Activated naive CD4-positive, alpha-beta T cell treated with Interleukin-2 at 50 U/mL for 16 hours (primary cell): ENCODE measurements around the gene CLSTN2.

Experiments
- DNase-seq: peaks from one replicate; pipeline ENCODE4 v3.0.0-alpha.2; 2020

CLSTN2 gene

GRCh38 chr3:140434261-140434905 is 499.4 kb downstream of the CLSTN2 start:
- no peak for DNase-seq

- no peak for DNase-seq
Observed at GRCh38 chr3:140436421-140436820, 501.4 kb downstream of the CLSTN2 start.

DNA sequence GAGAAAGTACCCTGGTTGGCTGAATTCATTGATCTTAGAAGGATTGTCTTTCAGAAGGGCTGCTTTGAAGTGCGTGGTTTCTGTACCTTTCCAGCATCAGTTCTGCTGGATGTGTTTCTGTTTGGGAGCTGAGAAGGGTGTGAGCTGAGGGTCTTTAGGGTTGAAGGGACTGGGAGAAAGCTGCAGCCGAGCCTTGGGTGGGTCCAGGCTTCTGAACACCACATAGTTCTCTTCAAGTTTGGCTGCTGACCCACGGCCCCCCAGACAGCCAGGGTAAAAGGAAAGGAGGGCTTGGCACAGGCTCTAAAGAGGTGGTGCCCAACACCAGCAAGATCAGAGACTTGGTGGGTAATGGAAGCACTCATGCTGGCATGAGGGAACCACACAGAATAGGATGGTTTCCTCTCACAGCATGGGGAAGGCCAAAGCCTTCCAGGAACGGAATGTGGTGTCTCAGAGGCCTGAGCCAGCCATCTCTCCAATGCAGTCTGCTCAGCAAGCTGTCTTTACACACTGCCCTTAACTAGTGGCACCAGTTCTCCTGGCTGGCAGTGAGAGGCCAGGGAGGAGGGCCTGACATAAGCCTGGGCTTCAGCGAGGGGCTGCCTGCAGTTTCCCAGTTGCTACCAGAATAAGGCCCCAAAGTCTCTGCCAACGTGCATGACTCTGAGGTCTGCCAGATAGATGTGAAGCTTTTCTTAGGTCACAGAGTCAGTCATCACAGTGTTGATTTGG is 503.9 kb downstream of the CLSTN2 start:
- DNase-seq: no peak

GRCh38 chr3:140439527-140439926 is 504.5 kb downstream of the CLSTN2 start:
- DNase-seq: no peak

DNA sequence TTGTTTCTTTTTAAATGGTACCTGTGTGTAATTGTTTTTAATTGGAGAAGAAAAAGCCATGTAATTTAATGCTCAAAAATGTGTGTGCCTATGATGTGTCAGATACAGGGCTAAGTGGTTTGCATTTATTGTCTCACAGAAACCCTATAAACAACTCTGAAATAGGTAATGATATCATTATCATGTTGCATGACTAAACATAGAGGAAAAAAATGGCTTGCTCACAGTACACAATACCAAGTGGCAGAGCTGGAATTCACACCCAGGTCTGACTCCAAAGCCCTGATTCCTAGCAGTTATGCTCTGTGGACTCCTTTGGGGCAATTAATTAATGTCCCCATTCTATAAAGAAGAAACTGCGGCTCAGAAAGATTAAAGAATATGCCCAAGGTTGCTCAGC is 505.5 kb downstream of the CLSTN2 start:
- DNase-seq: no peak

- no peak for DNase-seq
Observed at GRCh38 chr3:140441006-140441405, 506.0 kb downstream of the CLSTN2 start.

GRCh38 chr3:140442621-140443020 is 507.6 kb downstream of the CLSTN2 start:
- no peak for DNase-seq

- no peak for DNase-seq
Observed at GRCh38 chr3:140443073-140443472, 508.1 kb downstream of the CLSTN2 start.

DNA sequence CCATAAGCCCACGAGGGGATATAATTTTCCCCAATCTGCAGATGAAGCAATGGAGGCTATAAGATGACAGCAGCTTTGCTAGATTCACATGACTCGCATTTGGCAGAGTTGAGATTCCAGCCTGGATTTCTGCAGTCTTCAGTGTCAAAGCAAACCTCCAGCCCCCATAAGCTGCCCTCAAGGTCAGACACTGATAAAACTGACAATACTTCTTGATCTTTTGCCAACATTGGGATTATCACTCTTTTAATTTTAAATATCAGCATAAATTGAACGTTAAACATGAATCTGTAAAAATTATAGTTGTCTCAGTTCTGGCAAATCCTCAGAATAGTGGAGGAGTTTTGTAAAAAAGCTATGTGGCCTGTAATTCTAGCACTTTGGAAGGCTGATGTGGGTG is 508.8 kb downstream of the CLSTN2 start:
- no peak for DNase-seq

DNA sequence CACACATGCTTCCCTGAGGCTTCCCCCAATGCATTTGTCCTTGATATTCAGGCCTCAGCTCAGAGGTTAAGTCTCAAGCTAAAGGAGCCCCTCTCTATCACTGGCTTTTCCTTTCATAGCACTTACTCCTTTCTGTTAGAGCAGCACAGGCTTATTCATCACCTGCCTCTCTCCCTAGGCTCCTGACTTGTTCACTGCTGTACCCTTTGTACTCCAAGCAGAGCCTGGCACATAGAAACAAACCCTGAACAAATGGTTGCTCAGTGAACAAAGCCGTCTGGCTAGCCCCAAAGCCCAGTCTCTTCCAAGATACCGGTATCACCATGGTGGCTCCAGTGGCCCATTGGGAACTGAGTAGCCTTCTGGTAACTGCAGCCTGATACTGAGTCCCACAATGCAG is 511.7 kb downstream of the CLSTN2 start:
- DNase-seq: no peak

GRCh38 chr3:140447136-140447535 is 512.2 kb downstream of the CLSTN2 start:
- DNase-seq: no peak

- DNase-seq: no peak
Observed at GRCh38 chr3:140448001-140448400, 513.0 kb downstream of the CLSTN2 start.

GRCh38 chr3:140449413-140450256 is 514.6 kb downstream of the CLSTN2 start:
- no peak for DNase-seq

DNA sequence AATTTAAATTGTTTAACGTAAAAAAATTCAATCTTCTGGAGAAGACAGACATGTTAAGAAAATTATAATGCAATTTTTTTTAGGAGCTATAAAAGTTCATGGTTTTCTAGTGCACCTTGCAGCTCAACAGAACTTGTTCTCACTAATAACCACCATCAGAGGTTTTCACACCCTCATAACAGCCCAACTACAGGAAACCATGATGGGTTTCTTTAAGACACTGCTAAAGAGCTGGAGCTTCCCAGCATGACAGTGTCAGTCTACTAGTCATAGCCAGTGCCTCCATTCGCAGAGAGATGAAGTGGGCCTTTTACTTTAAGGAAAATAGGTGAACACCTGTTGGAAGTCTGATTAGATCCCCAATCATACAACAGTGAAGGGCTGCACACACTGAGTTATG is 518.8 kb downstream of the CLSTN2 start:
- DNase-seq: no peak

DNA sequence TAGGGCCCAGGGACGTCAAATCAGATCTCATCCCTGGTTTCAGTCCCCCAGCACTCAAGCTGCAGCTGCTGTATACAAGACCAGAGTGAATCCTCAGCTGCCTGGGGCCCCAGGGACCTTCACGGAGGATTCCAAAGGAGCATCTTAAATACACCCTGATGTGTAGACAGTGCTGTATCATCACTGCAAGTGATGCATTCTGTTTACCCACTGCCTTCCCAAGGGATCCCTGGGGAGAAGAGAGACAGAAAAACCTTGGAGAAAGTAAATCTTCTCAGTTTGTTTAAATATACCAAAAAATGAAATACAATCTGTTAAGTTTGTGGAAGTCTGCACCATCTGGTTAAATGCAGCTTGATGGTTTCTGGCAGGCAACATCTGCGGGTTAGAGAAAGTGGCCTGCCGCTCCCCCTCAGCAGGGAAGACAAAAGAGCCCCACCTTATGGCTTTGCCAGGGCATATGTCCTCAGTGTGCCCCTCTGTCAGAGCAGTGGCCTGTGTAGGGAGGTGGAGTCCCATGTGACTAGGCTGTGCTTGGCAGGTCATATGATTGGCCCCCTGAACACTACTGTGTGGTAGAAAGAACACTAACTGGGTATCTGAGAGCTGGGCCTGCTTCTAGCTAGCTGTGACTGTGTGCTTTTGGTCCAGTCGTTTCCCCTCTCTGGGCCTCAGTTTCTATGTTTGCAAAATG is 520.7 kb downstream of the CLSTN2 start:
- no peak for DNase-seq

DNA sequence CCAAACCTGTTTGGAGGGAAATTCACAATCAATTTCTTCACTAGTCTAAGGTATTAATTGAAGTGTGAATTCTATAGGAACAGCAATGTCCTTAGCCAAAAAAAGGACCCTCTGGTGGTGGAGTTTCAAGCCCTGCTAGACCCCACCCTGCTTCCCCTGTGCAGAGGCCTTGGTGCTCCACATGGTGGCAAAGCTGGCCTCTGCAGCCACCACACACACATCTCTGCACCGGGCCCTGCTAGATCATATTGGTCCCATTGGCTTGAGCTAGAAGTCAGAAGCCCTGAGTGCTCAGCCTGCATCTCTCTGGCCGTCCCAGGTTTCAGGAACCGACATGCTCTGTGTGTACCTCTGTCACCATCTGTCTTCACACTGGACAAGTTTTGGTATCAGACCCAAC is 522.0 kb downstream of the CLSTN2 start:
- DNase-seq: no peak

DNA sequence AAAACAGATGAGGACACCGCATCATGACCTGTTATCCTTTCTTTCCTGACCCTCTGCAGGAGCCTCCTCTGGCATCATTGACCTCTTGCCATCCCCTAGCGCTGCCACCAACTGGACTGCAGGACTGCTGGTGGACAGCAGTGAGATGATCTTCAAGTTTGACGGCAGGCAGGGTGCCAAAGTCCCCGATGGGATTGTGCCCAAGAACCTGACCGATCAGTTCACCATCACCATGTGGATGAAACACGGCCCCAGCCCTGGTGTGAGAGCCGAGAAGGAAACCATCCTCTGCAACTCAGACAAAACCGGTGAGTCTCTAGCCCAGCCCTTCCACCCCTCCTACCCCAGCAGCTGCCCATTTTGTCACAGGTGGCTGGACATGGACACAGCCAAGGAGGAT is 524.5 kb downstream of the CLSTN2 start:
- no peak for DNase-seq

DNA sequence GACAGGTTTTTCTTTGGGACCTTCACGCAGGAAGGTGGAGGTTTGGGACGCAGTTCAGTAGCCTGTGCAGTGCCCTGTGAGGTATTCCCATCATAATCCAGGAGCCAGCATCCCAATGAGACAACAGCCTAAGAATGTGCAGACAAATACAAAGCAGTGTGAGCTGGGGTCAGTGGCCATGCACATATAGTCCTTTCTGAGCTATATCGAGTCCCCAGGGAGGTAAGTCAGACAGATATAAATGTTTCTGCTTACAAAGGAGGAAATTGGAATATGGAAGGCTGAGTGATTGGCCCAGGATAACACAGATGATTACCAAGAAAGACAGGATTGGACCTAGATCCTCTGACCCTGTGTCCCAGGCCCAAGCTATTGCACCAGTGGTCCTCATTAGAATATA is 526.3 kb downstream of the CLSTN2 start:
- no peak for DNase-seq

DNA sequence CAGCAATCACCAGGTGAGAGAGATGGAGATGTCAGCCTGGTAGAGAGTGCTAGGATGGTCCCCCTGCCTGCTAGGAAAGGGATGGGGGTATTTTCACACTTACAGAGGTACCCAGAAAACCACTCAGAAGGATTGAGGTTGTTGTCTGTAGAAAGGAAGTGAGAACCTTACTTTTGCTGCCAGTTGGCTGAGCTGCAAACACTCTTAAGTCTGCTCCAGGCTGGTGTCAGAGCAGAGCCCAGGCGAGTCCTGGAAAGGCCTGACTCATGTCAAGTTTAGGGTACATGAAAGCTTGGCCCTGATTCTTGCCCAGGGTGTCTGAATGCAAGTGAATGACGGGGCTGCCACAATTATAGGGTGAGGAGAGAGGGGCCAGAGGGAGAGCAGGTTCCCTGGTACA is 528.4 kb downstream of the CLSTN2 start:
- no peak for DNase-seq

DNA sequence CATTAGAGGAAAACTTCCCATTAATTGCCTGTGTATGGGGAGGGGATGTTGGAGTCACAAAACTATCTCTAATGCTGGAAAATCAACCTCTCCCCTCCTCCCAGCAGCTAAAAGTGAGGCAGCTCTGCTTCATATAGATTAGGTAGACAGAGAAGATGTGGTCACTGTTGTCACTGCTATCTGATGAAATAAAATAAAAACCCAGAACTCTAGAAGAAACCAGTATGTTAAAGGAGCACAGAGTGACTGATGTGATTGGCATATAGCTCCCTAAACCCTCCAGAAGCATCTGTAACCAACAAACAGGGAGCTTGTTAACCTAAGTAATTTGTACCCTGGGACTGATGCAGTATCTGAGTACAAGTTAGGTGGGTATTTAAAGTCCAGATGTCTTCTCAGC is 531.0 kb downstream of the CLSTN2 start:
- DNase-seq: no peak

DNA sequence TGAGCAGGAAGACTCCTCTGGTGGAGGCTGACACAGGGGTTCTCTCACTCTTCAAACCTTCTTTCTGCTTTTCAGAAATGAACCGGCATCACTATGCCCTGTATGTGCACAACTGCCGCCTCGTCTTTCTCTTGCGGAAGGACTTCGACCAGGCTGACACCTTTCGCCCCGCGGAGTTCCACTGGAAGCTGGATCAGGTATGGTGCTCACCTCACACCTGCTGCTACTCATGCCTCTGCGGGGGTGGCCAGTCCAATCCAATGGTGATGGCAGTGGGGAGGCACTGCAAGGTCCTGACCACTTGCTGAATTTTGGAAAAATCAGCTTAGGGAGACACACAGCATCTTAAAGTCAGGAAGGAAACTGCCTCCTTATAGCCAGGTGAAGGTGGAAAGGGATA is 531.5 kb downstream of the CLSTN2 start:
- no peak for DNase-seq

GRCh38 chr3:140467104-140467577 is 532.2 kb downstream of the CLSTN2 start:
- DNase-seq: no peak

GRCh38 chr3:140467796-140468315 is 532.9 kb downstream of the CLSTN2 start:
- no peak for DNase-seq
